Measurements from ENCODE around the gene PTPRD.

Gene PTPRD

DNA sequence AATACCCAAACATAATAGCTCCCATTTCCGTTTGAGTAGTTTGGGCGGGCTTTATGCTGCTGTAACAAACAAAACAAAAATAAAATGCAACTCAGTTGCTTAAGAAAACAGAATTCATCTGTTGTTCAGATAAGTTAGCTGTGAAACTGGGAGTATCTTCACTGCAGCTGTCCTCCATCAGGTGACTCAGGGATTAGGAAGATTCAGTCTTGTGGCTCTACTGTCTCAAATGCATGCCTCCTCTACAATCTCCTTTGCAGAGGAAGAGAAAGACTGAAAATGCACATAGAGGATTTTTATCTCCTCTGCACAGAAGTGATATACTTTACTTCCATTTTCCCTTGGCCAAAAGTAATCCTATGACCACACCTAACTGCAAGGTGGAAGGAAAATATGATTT, 883.7 kb downstream of the PTPRD start:
- TF ChIP-seq, protein P1, sequence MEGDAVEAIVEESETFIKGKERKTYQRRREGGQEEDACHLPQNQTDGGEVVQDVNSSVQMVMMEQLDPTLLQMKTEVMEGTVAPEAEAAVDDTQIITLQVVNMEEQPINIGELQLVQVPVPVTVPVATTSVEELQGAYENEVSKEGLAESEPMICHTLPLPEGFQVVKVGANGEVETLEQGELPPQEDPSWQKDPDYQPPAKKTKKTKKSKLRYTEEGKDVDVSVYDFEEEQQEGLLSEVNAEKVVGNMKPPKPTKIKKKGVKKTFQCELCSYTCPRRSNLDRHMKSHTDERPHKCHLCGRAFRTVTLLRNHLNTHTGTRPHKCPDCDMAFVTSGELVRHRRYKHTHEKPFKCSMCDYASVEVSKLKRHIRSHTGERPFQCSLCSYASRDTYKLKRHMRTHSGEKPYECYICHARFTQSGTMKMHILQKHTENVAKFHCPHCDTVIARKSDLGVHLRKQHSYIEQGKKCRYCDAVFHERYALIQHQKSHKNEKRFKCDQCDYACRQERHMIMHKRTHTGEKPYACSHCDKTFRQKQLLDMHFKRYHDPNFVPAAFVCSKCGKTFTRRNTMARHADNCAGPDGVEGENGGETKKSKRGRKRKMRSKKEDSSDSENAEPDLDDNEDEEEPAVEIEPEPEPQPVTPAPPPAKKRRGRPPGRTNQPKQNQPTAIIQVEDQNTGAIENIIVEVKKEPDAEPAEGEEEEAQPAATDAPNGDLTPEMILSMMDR (IDR thresholded peaks at IDR 0.05; ENCODE audit: insufficient read depth, missing control alignments): no peak
- DNase-seq (ENCODE audit: insufficient read length, low spot score): no peak
- no peak for FAIRE-seq

DNA sequence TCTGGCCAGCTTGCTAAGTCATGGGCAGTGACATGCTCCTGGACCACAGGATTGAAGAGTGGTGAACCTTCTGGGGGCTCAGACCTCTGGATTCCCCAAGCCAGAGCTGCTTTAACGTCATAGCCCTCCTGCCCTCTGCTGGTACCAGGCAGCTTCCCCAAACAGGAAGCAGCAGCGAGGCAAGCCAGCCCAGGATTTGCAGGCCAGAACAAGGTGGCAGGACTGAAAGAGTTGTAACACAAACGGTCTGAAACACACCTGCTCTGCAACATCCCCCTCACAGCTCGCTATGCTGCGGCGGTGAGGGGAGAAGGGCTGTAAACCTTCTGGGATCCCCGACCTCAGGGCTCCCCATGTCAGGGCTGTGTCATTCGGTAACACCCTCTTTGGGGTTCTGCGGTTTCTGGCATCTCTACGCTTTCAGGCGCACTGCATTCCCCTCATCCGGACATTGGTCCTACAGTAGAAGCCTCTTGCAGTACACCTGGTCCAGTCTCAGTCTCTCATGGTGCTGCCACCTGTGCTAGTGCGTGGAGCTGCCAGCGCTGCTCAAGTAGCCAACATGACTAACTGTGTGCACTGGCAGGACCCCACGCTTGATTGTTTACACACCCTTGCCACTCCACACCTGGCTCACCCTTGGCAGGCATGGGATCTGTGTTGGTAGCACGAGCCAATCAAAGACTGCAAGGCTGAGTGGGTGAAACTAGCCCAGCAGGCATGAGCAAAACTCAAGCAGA, 893.3 kb downstream of the PTPRD start:
- TF ChIP-seq, protein P1 (IDR thresholded peaks at IDR 0.05; ENCODE audit: insufficient read depth, missing control alignments): no peak
- DNase-seq (ENCODE audit: insufficient read length, low spot score) (no peak), FAIRE-seq (no peak)

DNA sequence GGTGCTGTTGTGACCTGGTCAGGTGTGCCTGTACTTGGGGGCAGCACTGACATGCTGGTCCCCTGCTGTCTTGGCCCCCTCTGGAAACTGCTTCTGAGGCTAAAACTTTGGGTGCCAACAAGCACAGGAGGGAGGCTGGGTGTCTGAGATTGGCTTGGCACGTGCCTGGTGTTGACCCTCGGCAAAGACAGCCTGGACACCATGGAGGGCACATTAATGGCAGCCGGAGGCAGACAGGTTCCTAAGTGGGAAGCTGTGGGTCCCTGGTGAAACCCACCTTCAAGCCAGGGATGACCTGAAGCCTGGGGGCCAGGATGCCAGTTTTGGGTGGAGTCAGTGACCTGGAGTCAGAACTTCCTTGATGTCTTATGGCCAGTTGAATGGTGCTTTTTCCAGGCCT, 894.1 kb downstream of the PTPRD start:
- FAIRE-seq: no peak
- DNase-seq (ENCODE audit: insufficient read length, low spot score): no peak
- TF ChIP-seq, protein P1 (IDR thresholded peaks at IDR 0.05; ENCODE audit: insufficient read depth, missing control alignments): no peak

DNA sequence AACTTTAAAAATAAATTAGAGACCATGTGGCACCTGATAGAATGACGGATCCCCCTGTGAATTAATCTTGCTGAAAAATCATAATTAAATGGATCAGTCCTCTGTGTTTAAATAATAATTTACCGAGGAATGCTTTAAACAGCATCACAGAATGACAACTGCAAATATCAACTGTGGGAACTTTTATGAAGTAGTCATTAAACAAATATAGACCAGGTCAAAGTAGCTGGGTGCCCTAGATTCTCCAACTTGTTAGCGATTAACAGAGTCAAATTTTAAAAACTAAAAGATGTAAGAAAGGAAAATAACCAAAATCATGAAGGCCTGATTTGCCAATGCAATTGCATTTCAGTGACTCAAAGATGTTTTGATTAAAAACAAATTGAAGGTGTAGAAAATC, 933.4 kb downstream of the PTPRD start:
- FAIRE-seq (no peak), DNase-seq (ENCODE audit: insufficient read length, low spot score) (no peak)
- TF ChIP-seq, protein P1 (IDR thresholded peaks at IDR 0.05; ENCODE audit: insufficient read depth, missing control alignments): no peak

DNA sequence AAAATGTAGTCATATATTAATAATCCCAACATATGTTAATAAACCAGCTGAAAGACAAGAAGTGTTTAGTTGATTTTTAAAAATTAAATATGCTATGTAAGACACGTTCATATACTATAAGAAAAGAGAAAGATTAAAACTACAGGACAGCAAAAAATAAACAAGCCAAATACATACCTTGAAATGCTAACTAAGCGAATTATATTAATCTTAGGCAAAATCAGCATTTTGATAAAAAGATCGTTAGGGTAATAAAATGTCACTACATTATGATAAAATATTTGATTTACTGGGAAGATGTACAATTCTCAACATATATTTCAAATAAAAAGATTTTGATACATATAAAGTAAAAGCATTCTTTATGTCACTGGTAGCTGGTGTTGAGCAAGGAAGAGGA, 938.3 kb downstream of the PTPRD start:
- FAIRE-seq: no peak
- TF ChIP-seq, protein P1 (IDR thresholded peaks at IDR 0.05; ENCODE audit: insufficient read depth, missing control alignments): no peak
- DNase-seq (ENCODE audit: insufficient read length, low spot score): no peak

DNA sequence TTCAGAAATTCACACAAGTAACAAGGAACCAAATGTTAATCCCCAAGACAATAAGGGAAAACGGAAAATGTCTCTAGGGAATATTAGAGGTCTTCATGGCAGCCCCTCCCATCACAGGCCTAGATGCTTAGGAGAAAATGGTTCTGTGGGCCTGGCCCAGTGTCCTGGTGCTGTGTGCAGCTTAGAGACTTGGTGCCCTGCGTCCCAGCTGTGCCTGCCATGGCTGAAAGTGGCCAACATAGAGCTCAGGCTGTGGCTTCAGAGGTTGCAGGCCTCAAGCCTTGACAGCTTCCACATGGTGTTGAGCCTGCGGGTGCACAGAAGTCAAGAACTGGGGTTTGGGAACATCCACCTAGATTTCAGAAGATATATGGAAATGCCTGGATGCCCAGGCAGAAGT, 942.3 kb downstream of the PTPRD start:
- TF ChIP-seq, protein P1 (IDR thresholded peaks at IDR 0.05; ENCODE audit: insufficient read depth, missing control alignments): no peak
- FAIRE-seq: no peak

DNA sequence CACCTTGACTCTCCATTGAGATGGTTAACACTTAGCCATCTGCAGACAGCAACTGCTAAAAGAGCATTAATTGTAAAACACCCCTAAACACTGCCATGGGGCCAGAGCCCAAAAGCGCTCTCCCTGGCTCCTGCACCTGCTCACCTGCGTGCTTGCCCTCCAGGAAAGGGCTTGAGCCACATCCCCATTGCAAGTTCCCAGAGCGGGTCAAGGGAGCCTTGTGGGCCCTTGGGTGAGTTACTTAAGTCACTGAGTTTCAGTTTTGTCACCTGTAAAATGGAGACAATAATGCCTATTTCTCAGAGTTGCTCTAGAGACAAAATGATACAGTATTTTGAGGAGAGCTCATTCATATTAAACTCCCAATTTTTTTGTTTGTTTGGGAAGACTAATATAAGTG, 967.8 kb downstream of the PTPRD start:
- FAIRE-seq (no peak), DNase-seq (ENCODE audit: insufficient read length, low spot score) (no peak)

More for the DNA sequence above, 942.3 kb downstream of the PTPRD start:
- no peak for DNase-seq (ENCODE audit: insufficient read length, low spot score)

More for the DNA sequence above, 967.8 kb downstream of the PTPRD start:
- TF ChIP-seq, protein P1 (IDR thresholded peaks at IDR 0.05; ENCODE audit: insufficient read depth, missing control alignments): no peak
